ENCODE measurements around the gene TNK2.

DNA sequence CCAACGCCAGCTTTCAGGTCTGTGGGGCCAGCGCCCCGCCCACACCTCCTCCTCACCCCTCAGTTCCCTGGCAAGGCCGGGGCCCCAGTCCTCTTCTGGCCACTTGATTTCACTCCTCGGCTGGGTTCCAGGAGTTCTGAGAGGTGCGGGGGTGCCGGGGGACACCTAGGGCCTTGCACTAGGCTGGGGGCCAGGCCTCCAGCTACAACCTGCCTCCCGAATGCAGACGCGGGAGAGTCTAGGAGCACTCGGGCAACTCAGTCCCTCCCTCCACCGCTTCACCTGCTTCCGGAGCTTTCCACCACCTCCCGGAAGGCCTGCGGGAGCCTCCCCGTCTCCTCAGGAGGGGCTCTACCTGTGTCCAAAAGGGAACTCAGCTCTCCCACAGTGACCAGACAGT, 35.6 kb downstream of the TNK2 start:
- TF ChIP-seq, protein P1, sequence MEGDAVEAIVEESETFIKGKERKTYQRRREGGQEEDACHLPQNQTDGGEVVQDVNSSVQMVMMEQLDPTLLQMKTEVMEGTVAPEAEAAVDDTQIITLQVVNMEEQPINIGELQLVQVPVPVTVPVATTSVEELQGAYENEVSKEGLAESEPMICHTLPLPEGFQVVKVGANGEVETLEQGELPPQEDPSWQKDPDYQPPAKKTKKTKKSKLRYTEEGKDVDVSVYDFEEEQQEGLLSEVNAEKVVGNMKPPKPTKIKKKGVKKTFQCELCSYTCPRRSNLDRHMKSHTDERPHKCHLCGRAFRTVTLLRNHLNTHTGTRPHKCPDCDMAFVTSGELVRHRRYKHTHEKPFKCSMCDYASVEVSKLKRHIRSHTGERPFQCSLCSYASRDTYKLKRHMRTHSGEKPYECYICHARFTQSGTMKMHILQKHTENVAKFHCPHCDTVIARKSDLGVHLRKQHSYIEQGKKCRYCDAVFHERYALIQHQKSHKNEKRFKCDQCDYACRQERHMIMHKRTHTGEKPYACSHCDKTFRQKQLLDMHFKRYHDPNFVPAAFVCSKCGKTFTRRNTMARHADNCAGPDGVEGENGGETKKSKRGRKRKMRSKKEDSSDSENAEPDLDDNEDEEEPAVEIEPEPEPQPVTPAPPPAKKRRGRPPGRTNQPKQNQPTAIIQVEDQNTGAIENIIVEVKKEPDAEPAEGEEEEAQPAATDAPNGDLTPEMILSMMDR (IDR thresholded peaks at IDR 0.05), result no peak
- no peak for TF ChIP-seq POLR2A (IDR thresholded peaks at IDR 0.05)
